UCSD-AML1 (cell line): ENCODE data around the gene GOLGA5.
"Not testable (repeated sequence)": the region's sequence is repeated elsewhere in the genome, so short reads cannot be mapped to it uniquely, and the experiment has no call there.

Experiments used
- DNase-seq: peaks from one replicate; lab custom pipeline; 2025; ENCODE audit not compliant: unreplicated experiment; lab: John Stamatoyannopoulos, UW

The GOLGA5 gene, protein sequence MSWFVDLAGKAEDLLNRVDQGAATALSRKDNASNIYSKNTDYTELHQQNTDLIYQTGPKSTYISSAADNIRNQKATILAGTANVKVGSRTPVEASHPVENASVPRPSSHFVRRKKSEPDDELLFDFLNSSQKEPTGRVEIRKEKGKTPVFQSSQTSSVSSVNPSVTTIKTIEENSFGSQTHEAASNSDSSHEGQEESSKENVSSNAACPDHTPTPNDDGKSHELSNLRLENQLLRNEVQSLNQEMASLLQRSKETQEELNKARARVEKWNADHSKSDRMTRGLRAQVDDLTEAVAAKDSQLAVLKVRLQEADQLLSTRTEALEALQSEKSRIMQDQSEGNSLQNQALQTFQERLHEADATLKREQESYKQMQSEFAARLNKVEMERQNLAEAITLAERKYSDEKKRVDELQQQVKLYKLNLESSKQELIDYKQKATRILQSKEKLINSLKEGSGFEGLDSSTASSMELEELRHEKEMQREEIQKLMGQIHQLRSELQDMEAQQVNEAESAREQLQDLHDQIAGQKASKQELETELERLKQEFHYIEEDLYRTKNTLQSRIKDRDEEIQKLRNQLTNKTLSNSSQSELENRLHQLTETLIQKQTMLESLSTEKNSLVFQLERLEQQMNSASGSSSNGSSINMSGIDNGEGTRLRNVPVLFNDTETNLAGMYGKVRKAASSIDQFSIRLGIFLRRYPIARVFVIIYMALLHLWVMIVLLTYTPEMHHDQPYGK

DNA sequence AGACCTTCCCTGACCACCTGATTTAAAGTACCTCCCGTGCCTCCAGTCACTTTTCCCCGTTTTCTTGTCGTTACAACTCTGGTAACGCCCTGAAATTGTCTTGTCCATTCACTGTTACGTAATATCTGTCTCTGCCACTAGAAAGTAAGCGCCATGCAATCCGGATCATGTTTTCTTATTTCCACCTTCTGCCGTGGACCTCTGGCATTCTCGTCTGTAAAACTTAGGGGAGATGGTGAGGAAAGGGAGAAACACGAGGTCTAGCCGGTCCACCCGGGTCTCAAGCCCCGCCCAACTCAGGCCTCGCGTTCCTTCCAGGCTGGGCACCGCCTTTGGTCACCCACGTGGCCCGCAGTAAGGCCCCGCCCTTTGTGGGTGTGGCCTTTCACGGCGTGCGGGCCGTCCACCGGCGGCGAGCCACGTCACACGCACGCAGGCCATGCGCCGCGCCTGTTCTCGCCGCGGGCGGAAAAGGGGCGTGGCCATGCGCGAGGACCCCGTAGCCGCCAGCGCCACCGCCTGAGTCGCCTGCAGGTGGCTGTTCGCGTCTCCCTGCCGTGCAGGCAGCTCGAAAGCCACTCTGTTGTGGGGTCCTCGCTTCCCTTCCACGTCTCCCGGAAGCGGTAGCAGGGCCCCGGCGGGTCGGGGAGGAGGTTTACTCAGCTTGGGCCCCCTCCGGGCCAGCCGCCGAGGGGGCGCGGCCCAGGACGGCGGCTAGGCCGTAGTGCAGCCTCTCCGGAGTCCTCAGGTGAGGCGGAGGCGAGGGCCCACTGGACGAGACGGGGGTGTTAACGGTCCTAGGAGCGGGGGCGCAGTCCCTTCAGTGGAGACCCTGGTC, at the start of gene GOLGA5:
Gene GOLGA5 (plus strand): TSS at position 597 of the 838 bp plus-strand sequence. CDS start 3,133 bp downstream, outside the sequence.
- DNase-seq = peak; percentile 99

DNA sequence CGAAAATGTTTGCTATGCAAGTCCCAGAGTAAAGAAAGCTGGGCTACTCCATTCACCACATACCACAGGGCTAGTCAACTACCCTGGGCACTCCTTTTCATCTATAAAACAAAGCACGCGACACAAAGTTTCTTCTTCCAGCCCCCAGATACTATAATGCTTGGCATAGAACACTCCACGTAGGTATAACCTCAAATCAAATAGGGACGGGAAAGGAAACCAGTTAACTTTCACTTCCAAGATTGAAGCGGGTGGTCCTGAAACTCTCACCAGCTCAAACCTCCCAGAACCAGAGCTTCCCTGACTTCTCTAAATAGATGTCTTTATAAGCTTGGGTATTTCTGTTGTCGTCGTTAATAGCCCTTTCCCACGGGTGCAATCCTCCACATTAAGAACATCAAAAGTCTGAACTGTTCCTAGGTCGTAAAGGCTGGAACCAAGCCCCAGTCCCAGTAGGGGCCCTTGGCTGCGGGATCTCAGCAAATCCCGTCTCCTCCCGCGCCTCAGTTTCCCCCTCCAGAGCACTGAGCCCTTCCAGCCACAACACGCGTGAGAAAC, 46.3 kb upstream of the GOLGA5 start:
- no peak for DNase-seq

DNA sequence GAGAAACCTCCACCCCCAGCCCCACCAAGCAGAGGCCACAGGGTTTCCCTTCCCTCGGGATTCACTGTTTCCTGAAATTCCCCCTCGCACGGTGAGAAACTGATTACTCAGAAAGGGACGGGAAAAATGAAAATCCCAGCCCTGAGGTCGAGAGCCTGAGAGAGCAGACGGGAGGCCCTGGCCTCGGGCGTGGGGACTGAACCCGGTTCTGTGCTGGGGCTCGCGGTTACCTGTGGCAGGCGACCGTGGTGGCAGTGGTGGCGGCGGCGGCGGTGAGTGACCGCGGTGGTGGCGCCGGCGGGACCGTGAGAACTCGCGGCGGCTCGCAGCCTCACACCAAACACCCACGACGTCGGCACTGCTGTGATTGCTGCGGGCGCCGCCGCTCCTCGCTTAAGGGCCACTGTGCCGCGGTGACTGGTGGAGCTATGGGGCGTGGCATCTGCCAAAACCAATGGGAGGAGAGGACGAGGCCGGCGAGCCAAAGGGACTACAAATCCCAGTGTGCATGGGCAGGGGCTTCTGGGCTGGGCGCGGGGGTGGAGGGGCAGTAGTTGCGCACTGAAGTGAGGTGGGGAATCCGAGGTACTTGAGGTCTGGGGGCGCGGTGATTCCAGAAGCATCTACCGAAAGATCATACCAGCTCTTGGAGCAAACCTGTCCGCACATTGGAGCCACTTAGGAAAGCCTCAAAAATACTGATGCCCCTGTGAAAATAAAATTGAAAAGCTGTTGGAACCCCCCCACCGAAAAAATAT, 45.7 kb upstream of the GOLGA5 start, which contains the start of gene LGMN:
Gene LGMN (minus strand): TSS at position 369 of the 758 bp plus-strand sequence. CDS start 15,841 bp downstream, outside the sequence.
- DNase-seq = no peak

DNA sequence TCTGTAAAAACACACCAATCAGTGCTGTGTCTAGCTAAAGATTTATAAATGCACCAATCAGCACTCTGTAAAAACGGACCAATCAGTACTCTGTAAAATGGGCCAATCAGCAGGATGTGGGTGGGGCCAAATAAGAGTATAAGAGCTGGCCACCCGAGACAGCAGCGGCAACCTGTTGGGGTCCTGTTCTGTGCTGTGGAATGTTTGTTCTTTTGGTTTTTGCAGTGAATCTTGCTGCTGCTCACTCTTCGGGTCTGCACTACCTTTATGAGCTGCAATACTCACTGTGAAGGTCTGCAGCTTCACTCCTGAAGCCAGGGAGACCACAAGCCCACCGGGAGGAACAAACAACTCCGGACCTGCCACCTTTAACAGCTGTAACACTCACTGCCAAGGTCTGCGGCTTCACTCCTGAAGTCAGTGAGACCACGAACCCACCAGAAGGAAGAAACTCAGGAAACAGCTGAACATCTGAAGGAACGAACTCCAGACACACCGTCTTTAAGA, 43.8 kb upstream of the GOLGA5 start:
- DNase-seq = peak; percentile 50

DNA sequence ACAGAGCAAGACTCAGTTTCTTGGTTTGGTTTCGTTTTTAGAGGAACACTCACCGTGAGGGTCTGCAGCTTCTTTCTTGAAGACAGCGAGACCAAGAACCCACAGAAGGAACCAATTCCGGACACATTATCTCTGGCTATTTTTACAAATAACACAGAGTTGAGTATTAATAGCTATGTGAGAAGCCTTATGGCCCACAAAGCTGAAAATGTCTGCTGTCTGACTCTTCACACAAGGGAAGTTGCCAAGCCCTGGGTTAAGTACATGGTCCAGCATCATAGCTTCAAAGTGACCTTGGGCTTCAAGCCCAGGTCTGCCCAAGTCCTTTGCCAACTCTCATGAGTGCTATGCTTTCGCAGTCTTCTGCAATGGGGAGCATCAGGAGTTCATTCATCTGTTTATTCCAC, 43.1 kb upstream of the GOLGA5 start:
- no peak for DNase-seq

DNA sequence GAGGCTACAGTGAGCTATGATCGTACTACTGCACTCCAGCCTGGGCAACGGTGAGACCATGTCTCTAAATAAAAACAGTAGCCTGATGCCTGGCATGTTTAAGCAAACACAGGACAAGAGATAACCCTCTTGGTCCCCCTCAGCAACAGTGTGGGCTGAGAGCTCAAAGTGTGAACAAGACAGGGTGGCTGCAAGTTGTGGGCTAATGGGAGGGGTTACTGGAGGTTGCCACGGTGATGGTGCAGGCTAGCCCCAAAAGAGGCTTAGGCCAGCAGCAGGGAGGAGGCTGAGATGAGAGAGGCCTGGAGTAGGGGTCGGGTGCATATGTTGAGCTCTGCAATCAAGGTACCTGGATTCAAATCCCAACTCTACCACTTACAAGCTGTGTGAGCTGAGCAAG, 42.3 kb upstream of the GOLGA5 start:
- DNase-seq = no peak

DNA sequence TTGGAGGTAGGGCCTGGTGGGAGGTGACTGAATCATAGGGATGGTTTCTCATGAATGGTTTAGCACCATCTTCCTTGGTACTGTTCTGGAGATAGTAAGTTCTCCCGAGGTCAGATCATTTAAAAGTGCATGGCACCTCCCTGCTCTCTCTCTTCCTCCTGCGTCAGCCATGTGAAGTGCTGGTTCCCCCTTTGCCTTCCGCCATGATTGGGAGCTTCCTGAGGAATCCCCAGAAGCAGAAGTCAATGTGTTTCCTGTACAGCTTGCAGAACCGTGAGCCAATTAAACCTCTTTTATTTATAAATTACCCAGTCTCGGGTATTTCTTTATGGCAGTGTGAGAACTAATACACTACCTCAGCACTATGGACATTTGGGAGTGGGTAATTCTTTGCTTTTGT, 40.9 kb upstream of the GOLGA5 start:
- peak; percentile 60 for DNase-seq

DNA sequence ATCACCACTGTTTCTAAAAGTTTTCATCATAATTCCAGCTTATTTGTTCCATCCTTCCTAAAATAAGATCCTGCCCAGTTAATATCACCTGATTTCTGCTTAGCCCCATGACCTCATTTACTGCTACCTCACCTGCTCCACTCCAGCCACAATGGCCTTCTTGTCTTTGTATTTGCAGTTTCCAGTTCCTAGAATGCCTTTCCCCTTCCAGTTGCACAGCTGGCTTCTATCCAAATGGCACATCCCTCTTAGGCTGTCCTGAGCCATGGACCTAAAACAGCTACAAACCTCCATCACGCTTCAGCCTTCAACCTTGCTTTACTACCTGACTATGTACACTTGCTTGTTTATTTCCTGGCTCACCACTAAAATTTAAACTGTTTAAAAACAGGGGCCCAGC, 39.1 kb upstream of the GOLGA5 start:
- no peak for DNase-seq

DNA sequence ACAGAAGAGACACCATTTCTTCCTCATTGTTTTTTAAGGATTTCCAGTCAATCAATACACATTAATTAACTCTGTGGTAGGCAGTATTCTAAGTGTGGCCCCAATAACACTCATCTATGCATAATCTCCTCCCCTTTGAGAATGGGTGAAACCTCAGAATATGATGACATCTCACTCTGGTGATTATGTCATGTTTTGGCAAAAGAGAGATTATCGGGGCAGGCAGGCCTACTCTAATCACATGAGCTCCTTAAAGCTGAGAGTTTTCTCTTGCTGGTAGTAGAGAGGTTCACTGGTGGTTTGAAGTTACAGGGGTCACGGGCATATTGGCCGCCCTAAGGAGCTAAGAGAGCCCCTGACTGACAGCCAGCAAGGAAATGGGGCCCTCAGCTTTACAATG, 38.6 kb upstream of the GOLGA5 start:
- DNase-seq = no peak

DNA sequence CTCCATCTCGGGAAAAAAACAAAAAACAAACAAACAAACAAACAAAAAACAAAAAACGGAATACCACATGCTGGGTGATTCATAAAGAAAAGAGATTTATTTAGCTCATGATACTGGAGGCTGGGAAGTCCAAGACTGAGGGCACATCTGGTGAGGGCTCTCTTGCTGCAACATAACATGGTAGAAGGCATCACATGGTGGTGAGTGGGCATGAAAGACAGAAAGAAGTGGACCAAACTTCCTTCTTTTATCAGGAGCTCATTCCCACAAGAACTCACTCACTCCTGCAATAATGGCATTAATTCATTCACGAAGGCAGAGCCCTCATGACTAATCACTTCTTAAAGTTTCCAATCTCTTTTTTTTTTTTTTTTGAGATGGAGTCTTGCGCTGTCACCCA, 37.7 kb upstream of the GOLGA5 start:
- no peak for DNase-seq

DNA sequence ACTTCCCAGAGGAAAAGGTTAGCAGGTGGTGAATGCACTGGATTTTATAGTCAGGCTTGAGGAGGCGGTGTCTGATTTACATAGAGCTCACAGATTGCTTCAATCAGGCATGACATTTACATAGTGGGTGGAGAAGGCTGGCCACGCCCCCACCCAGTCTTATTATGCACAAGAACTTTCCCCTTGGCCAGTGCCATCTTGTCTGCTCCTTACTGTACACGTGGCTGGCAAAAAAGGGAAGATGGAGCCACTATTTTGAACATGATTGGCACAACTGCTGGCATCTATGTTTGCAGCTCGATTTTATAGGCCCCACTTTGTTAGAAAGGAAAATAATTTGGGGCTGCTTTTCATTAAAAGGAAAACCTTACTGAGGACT, 34.8 kb upstream of the GOLGA5 start:
- DNase-seq = no peak

DNA sequence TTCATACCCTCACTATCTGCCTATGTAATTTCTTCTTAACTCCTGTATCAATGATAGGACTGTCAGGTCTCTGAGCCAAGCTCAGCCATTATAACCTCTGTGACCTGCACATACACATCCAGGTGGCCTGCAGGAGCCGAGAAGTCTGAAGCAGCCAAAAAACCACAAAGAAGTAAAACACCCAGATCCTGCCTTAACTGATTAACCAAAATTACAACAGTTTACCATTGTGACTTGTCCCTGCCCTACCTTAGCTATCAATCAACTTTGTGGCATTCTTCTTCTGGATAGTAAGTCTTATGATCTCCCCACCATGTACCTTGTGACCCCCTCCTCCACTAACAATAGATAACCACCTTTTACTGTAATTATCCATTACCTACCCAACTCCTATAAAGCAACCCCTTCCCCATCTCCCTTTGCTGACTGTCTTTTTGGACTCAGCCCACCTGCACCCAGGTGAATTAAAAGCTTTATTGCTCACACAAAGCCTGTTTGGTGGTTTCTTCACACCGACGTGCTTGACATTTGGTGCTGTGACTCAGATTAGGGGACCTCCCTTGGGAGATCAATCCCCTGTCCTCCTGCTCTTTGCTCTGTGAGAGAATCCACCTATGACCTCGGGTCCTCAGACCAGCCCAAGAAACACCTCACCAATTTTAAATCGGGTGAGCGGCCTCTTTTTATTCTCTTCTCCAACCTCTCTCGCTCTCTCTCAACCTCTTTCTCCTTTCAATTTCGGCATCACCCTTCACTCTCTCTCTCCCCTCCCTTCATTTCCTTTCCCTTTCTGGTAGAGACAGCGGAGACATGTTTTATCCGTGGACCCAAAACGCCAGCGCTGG, 34.2 kb upstream of the GOLGA5 start:
- DNase-seq = no peak

DNA sequence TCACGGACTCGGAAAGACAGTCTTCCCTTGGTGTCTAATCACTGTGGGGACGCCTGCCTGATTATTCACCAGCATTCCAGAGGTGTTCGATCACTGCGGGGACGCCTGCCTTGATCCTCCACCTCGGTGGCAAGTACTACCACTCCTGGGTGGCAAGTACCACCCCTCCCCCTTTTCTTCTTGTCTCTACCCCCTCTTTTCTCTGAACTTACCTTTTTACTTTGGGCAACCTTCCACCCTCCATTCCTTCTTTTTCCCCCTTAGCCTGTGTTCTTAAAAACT, 33.6 kb upstream of the GOLGA5 start:
- no peak for DNase-seq

DNA sequence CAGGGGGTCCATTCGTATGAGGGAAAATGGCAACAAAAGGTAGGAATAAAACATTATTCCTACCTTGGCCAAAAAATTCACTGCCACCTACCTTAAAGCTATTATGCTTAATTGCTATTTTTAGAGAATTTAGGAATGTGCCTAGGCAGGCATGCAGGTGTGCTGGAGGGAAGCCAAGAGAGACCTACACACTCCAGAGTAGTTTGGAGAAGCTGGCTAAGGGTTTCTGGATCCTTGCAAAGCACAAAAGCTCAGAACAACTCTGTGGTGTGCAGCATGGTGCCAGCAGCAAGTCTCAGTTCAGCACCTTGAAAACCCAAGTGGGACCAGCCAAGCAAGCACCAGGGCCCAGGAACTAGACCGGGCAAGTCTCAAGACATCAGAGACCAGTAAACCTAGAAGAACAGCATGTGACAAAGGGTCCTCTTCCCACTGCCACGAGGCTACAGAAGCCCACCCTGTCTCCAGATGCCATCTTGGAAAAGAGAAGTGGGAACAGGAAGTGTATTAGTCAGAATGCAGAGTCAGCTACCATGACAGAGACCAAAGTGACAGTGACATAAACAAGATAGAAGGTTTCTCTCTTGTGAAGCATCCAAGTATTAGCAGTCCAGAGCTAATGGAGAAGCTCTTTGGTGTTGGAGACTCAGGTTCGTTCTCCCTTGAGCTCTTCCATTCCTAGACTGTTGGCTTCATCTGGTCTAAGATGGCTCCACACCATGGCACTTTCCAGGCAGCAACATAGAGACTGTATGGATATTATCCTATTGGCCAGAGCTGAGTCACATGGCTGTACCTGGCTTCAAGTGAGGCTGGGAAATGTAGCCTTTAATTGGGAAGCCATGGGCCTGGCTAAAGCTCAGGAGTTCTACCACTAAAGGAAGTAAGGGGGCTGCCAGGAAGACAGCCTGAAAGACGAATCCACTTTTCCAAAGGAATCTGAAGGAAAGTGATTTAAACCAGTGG, 30.2 kb upstream of the GOLGA5 start:
- not testable (repeated sequence) for DNase-seq

DNA sequence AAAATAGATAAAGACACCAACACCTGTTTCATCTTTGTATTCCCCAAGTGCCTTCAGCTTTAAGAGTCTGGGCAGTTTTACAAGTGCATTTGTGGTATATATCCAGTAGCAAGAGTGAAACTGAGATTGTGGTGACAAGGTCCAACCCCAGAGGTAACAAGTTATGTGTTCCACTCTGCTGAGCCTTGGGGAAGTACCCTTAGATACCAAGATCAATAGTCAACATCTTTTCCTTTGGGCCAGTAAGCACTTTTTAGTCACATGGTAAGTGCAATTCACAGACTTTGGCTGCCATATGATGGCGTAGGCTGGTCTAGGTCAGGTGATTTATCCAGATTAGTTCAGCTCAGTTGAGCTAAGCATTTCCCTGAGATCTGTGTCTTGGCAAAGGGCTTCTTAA, 25.9 kb upstream of the GOLGA5 start:
- DNase-seq = not testable (repeated sequence)

DNA sequence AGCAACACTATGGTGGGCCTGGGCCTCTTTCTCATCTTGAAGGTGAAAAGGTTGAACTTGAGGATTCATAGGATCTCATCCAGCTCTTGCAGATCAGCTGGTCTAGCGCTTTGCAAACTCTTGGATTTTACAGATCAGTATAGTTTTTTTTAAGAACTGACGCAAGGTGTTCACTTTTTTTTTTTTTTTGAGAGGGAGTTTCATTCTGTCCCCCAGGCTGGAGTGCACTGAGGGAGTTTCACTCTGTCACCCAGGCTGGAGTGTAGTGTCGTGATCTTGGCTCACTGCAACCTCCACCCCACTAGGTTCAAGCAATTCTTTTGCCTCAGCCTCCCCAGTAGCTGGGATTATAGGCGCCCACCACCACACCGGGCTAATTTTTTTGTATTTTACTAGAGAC, 25.3 kb upstream of the GOLGA5 start:
- no peak for DNase-seq

DNA sequence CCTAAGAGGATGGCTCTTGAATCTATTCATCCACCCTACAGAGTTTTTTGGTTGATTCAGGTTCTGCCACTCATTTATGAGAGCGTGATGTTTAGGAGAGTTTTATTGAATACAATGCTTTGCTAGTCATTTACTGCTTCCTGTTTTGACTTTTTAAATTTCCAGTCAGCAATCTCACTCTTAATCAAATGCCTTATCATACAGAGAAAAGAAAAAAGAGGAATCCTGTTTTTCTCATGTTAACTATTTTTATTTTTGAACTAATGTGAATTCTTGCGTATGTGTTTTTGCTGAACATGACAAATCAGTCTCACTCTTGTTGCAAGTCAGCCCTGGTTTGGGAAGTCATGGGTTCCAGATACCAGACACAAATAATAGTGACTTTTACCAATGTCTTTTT, 23.6 kb upstream of the GOLGA5 start:
- no peak for DNase-seq

DNA sequence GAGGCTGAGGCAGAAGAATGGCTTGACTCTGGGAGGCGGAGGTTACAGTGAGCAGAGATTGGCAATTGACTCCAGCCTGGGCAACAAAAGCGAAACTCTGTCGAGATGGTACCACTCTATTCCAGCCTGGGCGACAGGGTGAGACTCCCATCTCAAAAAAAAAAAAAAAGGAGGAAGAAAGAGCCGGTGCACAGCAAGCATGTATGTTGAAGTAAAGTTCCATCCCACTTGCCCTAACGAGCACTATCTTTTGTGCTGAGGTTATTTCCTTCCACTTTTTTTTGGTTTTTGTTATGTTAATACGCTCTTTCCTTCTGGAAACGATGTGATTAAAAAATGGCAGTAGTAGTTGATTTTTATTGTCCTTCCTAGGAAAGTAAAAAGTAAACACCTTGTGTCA, 19.5 kb upstream of the GOLGA5 start:
- DNase-seq = no peak
